HS-27A (cell line): ENCODE data around the gene CANT1.
"Not testable (repeated sequence)": the region's sequence is repeated elsewhere in the genome, so short reads cannot be mapped to it uniquely, and the experiment has no call there.

ENCODE experiments used
- DNase-seq: peaks from one replicate; pipeline ENCODE4 v3.0.0-alpha.2; 2012; ENCODE audit warnings: low read depth, missing footprints

The CANT1 gene

GRCh38 chr17:78958641-78959127 is 50.9 kb downstream of the CANT1 start:
- DNase-seq, result no peak

GRCh38 chr17:78957128-78957527 is 52.4 kb downstream of the CANT1 start:
- DNase-seq, result no peak

- DNase-seq, result no peak
Observed at GRCh38 chr17:78956254-78956653, 53.3 kb downstream of the CANT1 start.

- DNase-seq, result no peak
Observed at GRCh38 chr17:78954684-78955083, 54.9 kb downstream of the CANT1 start.

- no peak for DNase-seq
Observed at GRCh38 chr17:78953356-78954350, 55.9 kb downstream of the CANT1 start.

- no peak for DNase-seq
Observed at GRCh38 chr17:78952706-78953105, 56.9 kb downstream of the CANT1 start.

GRCh38 chr17:78951967-78952551 is 57.5 kb downstream of the CANT1 start:
- no peak for DNase-seq

GRCh38 chr17:78950870-78951269 is 58.7 kb downstream of the CANT1 start:
- DNase-seq, result no peak

- no peak for DNase-seq
Observed at GRCh38 chr17:78947235-78948149, 62.1 kb downstream of the CANT1 start.

- DNase-seq, result no peak
Observed at GRCh38 chr17:78946631-78947030, 62.9 kb downstream of the CANT1 start.

- DNase-seq, result no peak
Observed at GRCh38 chr17:78946131-78946530, 63.4 kb downstream of the CANT1 start.

- not testable (repeated sequence) for DNase-seq
Observed at GRCh38 chr17:78945455-78945854, 64.1 kb downstream of the CANT1 start.

GRCh38 chr17:78944956-78945355 is 64.6 kb downstream of the CANT1 start:
- DNase-seq, result no peak

GRCh38 chr17:78944026-78944425 is 65.5 kb downstream of the CANT1 start:
- no peak for DNase-seq
